ENCODE measurements around the gene OLIG2.
A peak's percentile ranks its signal among the peaks of the same experiment; 100 is the strongest.

Gene OLIG2

GRCh38 chr21:33063907-33064622 lies 38.3 kb downstream of the OLIG2 start:
- DNase-seq (ENCODE audit: insufficient read length, low spot score): no peak
- no peak for FAIRE-seq

GRCh38 chr21:33064623-33065390 lies 39.1 kb downstream of the OLIG2 start:
- DNase-seq (ENCODE audit: insufficient read length, low spot score) (no peak), FAIRE-seq (no peak)

GRCh38 chr21:33067043-33067442 lies 41.3 kb downstream of the OLIG2 start:
- DNase-seq (ENCODE audit: insufficient read length, low spot score) (no peak), FAIRE-seq (no peak)

DNA sequence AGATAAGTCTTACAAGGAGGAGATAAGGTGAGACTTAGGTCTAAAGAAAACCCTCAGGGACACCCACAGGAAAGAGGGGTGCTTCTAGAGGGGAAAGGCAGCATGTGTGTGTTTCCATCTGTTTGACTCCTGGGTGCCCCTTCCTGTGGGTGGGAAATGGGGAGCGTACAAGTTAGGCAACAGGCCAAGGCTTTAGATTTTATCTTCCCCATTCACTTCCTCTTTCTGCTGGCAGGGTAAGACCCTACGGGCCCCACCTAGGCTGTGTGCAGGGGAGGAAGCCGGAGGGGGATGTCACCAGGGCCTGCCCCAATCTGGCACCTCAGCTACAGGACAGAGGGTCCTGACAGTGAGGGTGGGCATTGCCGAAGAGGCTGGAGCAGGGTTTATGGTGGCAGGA lies 41.7 kb downstream of the OLIG2 start:
- FAIRE-seq (no peak), DNase-seq (ENCODE audit: insufficient read length, low spot score) (no peak)

DNA sequence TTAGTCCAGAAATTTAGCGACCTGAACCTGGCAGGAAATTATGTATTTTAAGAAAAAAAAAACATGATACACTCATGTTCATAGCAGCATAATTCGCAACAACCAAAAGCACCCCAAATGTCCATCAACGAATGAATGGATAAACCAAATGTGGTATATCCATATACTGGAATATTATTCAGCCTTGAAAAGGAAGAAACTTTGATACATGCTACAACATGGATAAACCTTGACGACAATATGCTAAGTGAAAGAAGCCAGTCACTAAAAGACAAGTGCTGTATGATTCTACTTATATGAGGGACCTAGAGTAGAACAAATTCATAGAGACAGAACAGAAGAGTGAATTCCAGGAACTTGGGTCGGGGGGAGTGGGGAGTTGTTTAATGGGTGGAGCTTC lies 43.5 kb downstream of the OLIG2 start:
- DNase-seq (ENCODE audit: insufficient read length, low spot score) (no peak), FAIRE-seq (no peak)

GRCh38 chr21:33069645-33069993 lies 43.9 kb downstream of the OLIG2 start:
- FAIRE-seq: no peak
- no peak for DNase-seq (ENCODE audit: insufficient read length, low spot score)

DNA sequence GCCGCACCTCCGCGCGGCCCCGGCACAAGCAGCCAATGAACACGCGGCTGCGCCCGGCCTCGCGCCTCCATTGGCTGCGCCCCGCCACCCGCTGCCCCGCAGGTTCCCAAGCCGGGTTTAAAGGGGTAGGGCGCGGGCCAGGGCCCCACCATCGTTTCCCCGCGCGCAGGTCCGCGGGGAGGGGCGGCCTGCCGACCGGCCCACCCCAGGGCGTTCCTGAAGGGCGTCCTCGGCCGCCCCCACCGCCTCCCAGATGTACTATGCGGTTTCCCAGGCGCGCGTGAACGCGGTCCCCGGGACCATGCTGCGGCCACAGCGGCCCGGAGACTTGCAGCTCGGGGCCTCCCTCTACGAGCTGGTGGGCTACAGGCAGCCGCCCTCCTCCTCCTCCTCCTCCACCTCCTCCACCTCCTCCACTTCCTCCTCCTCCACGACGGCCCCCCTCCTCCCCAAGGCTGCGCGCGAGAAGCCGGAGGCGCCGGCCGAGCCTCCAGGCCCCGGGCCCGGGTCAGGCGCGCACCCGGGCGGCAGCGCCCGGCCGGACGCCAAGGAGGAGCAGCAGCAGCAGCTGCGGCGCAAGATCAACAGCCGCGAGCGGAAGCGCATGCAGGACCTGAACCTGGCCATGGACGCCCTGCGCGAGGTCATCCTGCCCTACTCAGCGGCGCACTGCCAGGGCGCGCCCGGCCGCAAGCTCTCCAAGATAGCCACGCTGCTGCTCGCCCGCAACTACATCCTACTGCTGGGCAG lies 44.4 kb downstream of the OLIG2 start, which contains the start of gene OLIG1:
TSS of gene OLIG1 (plus strand) at position 148 of the 750 bp plus-strand sequence. CDS start at position 254, 106 bp downstream.
- FAIRE-seq (peak; percentile 49), DNase-seq (ENCODE audit: insufficient read length, low spot score) (peak; percentile 32)

DNA sequence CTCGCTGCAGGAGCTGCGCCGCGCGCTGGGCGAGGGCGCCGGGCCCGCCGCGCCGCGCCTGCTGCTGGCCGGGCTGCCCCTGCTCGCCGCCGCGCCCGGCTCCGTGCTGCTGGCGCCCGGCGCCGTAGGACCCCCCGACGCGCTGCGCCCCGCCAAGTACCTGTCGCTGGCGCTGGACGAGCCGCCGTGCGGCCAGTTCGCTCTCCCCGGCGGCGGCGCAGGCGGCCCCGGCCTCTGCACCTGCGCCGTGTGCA lies 44.9 kb downstream of the OLIG2 start:
- no peak for DNase-seq (ENCODE audit: insufficient read length, low spot score)
- no peak for FAIRE-seq

DNA sequence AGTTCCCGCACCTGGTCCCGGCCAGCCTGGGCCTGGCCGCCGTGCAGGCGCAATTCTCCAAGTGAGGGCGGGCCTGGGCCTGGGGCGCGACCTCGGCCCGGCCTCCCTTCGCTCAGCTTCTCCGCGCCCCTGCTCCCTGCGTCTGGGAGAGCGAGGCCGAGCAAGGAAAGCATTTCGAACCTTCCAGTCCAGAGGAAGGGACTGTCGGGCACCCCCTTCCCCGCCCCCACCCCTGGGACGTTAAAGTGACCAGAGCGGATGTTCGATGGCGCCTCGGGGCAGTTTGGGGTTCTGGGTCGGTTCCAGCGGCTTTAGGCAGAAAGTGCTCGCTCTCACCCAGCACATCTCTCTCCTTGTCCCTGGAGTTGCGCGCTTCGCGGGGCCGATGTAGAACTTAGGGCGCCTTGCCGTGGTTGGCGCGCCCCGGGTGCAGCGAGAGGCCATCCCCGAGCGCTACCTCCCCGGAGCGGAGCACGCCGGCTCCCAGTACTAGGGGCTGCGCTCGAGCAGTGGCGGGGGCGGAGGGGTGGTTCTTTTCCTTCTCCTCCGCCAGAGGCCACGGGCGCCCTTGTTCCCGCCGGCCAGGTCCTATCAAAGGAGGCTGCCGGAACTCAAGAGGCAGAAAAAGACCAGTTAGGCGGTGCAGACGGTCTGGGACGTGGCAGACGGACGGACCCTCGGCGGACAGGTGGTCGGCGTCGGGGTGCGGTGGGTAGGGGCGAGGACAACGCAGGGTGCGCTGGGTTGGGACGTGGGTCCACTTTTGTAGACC lies 45.4 kb downstream of the OLIG2 start:
- FAIRE-seq (no peak), DNase-seq (ENCODE audit: insufficient read length, low spot score) (no peak)

GRCh38 chr21:33071770-33072306 lies 46.1 kb downstream of the OLIG2 start:
- DNase-seq (ENCODE audit: insufficient read length, low spot score): no peak
- FAIRE-seq: no peak

DNA sequence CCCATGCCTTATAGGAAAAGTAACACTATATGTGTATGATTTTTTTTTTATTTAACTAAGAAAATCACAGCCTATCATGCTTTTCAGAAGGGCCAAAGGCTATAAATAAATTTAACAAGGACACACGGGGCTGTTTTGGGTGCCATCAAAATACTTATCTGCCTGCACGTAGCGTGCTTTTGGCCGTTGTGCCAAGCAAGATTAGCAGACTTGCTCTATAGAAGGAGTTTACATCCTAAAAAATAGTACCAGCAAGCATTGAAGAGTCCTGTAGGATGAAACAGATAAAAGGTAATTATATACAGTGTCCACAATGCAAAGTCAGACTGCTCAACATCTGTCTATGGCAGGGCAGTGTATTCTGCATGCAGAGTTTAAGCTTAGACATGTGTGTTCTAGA lies 47.9 kb downstream of the OLIG2 start:
- FAIRE-seq: no peak
- no peak for DNase-seq (ENCODE audit: insufficient read length, low spot score)

DNA sequence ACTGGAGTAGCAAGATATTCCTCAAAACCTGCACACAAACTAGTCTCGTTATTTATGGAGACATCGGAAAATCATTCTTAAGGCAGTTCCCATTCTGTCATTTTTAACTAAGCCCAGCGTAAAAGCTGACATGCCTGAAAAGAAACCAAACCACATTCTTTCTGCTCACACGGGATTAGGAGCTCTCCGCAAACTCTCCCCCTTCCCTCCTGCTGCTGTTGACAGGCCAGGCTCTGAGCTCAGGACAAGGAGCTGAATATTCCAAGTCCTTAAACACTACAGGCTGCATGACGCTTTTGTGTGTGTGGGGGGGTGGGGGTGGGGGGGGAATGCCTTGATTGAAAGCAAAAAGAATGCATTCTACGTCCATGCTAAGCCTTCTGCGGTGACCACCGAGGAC lies 49.4 kb downstream of the OLIG2 start:
- FAIRE-seq: no peak
- DNase-seq (ENCODE audit: insufficient read length, low spot score): no peak

DNA sequence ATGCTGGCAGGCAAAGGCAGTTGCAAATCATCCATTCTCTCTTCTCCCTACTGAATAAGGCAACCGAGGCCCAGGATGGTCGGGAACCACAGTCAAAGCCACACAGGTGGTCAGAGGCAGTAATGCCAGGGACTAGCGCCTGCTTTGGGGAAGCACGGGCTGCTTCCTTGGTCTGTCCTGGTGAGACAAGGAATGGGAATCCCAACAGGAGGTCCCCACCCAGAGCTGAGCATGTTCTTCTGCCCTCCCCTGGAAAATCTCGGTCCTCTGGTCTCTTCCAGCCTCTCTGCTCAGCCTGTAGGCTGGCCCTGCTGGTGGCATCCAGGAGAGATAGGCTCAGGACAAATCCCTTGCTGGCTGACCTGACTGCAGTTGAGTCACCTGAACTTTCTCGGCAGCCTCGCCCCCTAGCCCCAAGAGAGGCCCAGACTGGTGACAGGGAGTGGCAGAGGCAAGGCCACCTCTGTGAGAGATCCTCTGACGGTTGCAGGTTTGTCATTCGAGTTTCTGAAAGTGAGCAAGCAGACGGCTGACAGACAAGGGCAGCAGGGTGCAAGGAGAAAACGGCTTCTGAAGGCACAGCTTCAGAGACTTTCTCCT lies 50.0 kb downstream of the OLIG2 start:
- FAIRE-seq (no peak), DNase-seq (ENCODE audit: insufficient read length, low spot score) (no peak)

DNA sequence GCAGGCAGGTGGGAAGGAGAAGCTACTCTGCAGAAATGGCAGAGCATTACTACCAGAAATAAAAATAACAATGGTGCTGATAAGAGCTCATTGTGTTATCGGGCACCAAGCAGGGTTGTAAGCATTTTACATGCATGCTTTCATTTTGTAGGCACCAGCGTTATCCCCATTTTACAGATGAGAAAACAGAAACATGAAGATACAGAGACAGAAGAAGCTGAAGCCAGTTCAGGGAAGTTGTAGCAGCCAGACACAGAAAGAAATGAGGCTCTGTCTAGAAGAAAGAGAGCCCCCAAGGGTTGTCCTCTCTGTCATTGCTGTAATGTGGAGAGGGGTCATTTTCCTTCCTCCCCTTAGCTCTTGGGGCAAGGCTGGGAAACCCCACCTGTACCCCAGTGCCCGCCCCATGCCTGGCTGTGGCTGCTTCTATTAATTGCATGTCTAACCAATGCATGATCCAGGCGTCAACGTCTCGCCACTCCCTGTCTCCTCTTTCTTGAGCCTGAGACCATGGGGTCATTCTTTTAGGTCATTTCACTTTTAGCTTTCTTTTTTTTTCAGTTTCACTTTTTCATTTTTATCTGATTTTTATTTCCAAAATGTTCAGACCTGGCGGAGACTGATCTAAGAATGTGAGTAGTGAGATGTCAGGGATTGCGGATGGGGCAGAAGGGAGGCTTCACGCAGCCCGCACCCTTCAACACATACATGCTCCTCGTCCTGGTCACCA lies 51.0 kb downstream of the OLIG2 start:
- DNase-seq (ENCODE audit: insufficient read length, low spot score) (no peak), FAIRE-seq (no peak)

All from HTR-8/SVneo (cell line).